Activated CD4-positive, alpha-beta memory T cell treated with anti-CD3 and anti-CD28 coated beads, Interleukin-2, amount 10 ng/mL, durations not matched to agents 7 days and 5 days (primary cell): ENCODE results near the gene RNF19B. TPM values are rescaled to one million over a fixed set of nuclear protein-coding genes. Genes with fewer than 3 reads are reported as not detected.
A peak's percentile ranks its signal among the peaks of the same experiment; 100 is the strongest.

Experiments used
- CTCF ChIA-PET: fragments of 350-600 bp; sonication (Branson Sonifier 250); formaldehyde crosslinking; loops from one replicate; lab custom pipeline; 2021; ENCODE audit warnings: antibody characterized with exemption, inconsistent platforms; lab: Charles Lee
- POLR2A ChIA-PET: fragments of 350-600 bp; sonication (Branson Sonifier 250); formaldehyde crosslinking; loops from one replicate; lab custom pipeline; 2021; ENCODE audit warnings: antibody characterized with exemption; lab: Charles Lee
- DNase-seq: peaks from one replicate; pipeline ENCODE4 v3.0.0-alpha.2; 2020
- H3K27ac Mint-ChIP-seq: one replicate; pipeline ENCODE4 v1.8.0; 2021; ENCODE audit warnings: mild to moderate bottlenecking, mixed read lengths
- H3K27me3 Mint-ChIP-seq: one replicate; pipeline ENCODE4 v1.8.0; 2021; ENCODE audit warnings: mixed read lengths
- H3K36me3 Mint-ChIP-seq: one replicate; pipeline ENCODE4 v1.8.0; 2021; ENCODE audit warnings: low read depth, mixed read lengths
- H3K4me1 Mint-ChIP-seq: one replicate; pipeline ENCODE4 v1.8.0; 2021; ENCODE audit warnings: mixed read lengths
- H3K4me3 Mint-ChIP-seq: one replicate; pipeline ENCODE4 v1.8.0; 2021; ENCODE audit warnings: mild to moderate bottlenecking, mixed read lengths
- H3K9me3 Mint-ChIP-seq: one replicate; pipeline ENCODE4 v1.8.0; 2021; ENCODE audit warnings: mixed read lengths
- total RNA-seq, 2 experiments: library from RNA; stranded (reverse); gene quantifications; one replicate each; pipeline ENCODE4 v1.2.3, GENCODE V29; 2021

RNF19B gene
- total RNA-seq, 2 experiments from 2014 or later: 42.9 to 46.9 TPM

DNA sequence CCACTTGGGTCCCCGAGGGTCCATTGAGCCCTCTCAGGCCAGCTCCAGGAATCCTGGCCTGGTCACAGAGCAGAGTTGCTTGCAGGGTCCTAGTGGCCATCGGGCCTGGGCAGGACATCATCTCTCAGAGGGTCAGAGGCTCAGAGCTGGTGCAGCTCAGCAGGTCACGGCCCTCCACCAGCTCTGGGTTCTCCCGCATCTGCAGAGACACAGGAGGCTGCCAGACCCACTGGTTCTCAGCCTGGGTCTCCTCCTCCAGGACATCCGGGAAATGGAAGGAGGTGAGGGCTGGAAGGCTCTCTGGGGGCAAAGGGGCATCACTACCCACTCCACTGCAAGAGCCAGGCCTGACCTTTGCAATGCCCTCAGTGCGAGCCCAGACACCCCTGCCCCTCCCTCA is 69.9 kb downstream of the RNF19B start:
- H3K36me3 Mint-ChIP-seq: no peaks in the 10 kb centered on the region
- peaks cover 63% of the 10 kb centered on the region for H3K27me3 Mint-ChIP-seq
- H3K4me1 Mint-ChIP-seq: peaks cover 5% of the 10 kb centered on the region

DNA sequence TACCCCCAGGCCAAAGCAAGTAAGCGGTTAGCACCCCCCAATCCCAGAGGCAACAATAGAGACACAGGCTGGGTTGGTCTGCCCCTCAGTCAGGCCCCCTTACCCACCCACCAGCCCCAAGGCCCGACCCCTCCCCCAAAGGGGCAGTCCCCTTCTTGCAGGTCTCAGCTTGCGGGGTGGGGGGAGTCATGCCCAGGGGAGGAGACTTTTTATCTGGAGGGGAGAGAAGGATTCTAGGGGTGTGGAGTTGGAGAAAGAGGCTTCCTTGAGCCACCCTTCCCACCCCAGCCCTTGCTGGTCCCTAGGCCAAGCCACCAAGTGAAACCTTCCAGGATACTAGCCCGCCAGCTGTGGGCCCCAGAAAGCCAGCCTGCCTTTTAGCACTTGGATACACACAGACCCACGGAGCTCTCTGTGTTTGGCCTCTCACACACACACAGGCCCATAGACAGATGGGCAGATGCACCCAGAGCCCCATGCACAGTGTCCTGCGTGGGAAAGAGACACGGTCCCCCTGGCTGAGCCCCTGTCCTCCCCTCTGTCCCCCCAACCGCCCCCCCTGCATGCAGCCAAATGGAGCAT is 70.5 kb downstream of the RNF19B start:
- Mint-ChIP-seq H3K9me3 (no peaks in the 10 kb centered on the region), H3K27me3 (peaks cover 63% of the 10 kb centered on the region), H3K4me3 (peak overlapping the region; percentile 36), H3K36me3 (no peaks in the 10 kb centered on the region), H3K27ac (no peak overlapping the region), H3K4me1 (peaks cover 5% of the 10 kb centered on the region)
- ChIA-PET POLR2A (no interaction called here), CTCF (interaction anchor here (0.6 to 1.2 kb wide), 2 partner anchors 10 to 400 kb away, joined by 4 read pairs; no protein-coding TSS in a partner anchor)
- no peak for DNase-seq

More for the DNA sequence above, 69.9 kb downstream of the RNF19B start:
- no peak overlapping the region for H3K4me3 Mint-ChIP-seq
- DNase-seq: no peak
- CTCF ChIA-PET: interaction anchor here (1.2 kb wide), 1 partner anchor 10 kb away, joined by 4 read pairs; no protein-coding TSS in a partner anchor
- POLR2A ChIA-PET: no interaction called here
- H3K27ac Mint-ChIP-seq: no peak overlapping the region
- H3K9me3 Mint-ChIP-seq: no peaks in the 10 kb centered on the region

DNA sequence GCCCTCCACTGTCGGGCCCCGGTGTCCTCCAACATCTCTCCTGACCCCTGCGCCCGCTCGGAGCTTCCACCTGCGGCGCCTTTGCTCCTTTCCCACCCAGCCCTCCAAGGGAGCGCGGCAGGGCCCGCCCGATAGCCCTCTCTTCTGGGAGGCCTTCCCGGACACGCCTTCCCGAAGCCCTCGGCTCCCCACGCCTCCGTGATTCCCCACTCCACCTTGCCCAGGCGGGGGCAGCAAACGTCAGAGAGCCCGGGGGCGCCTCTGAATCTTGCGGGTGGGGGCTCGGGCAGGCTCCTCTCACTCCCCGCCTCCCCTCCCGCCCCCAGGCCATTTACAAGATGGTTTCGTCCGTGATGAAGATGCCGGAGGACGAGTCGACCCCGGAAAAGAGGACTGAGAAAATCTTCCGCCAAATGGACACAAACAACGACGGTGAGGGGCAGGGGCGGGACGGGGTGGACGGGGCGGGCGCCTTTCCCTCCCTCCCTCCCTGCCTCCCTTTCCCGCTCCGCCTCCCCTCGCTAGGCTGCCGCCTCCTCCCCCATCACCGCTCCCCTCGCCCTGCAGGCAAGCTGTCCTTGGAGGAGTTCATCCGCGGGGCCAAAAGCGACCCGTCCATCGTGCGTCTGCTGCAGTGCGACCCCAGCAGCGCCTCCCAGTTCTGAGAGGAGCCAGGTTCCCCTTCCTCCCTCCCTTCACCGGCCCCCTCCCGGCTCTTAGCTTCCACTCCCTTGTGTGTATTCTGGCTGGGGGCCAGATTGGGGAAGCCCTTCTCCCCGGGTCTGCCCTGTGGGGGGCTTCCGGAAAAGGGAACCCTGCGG is 71.2 kb downstream of the RNF19B start:
- Mint-ChIP-seq H3K9me3 (no peaks in the 10 kb centered on the region), H3K4me1 (peaks cover 5% of the 10 kb centered on the region), H3K36me3 (no peaks in the 10 kb centered on the region), H3K27me3 (peaks cover 65% of the 10 kb centered on the region), H3K27ac (no peak overlapping the region), H3K4me3 (peak overlapping the region; percentile 36)
- no peak for DNase-seq
- CTCF ChIA-PET: interaction anchor here (0.6 to 1.5 kb wide), 10 partner anchors 14 to 401 kb away, joined by 3 to 6 read pairs (median 4); no protein-coding TSS in a partner anchor
- POLR2A ChIA-PET: no interaction called here

GRCh38 chr1:32892368-32893197 is 72.0 kb downstream of the RNF19B start:
- Mint-ChIP-seq H3K36me3 (no peaks in the 10 kb centered on the region), H3K9me3 (no peaks in the 10 kb centered on the region), H3K27me3 (peaks cover 69% of the 10 kb centered on the region), H3K27ac (no peak overlapping the region), H3K4me3 (peak overlapping the region; percentile 1), H3K4me1 (peaks cover 5% of the 10 kb centered on the region)
- DNase-seq: peak; percentile 40
- POLR2A ChIA-PET: interaction anchor here (0.6 kb wide), 1 partner anchor 12 kb away, joined by 3 read pairs; no protein-coding TSS in a partner anchor
- CTCF ChIA-PET: interaction anchor here (0.6 to 1.5 kb wide), 18 partner anchors 11 to 372 kb away, joined by 3 to 6 read pairs (median 3); no protein-coding TSS in a partner anchor

GRCh38 chr1:32891630-32892029 is 73.0 kb downstream of the RNF19B start:
- H3K9me3 Mint-ChIP-seq: no peaks in the 10 kb centered on the region
- H3K27me3 Mint-ChIP-seq: peaks cover 72% of the 10 kb centered on the region
- H3K27ac Mint-ChIP-seq: no peak overlapping the region
- H3K4me1 Mint-ChIP-seq: peaks cover 5% of the 10 kb centered on the region
- no peak overlapping the region for H3K4me3 Mint-ChIP-seq
- DNase-seq: no peak
- CTCF ChIA-PET: interaction anchor here (1.0 to 1.4 kb wide), 6 partner anchors 15 to 222 kb away, joined by 3 to 5 read pairs (median 3); no protein-coding TSS in a partner anchor
- no peaks in the 10 kb centered on the region for H3K36me3 Mint-ChIP-seq
- POLR2A ChIA-PET: no interaction called here

DNA sequence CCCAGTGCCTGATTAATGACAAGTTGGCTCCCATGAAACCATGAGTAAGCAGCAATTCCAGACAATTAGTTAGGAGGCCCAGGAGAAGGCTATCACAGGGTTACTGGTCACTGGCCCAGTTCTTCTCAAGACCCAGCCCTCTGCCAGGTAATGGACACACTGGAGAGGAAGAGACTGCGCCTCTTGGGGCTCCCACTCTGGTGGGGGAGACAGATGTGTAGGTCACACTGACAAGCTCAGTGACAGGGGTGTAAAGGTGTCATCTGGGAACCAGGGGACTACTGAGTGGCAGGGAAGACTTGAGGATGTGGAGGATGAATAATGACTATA is 73.4 kb downstream of the RNF19B start:
- ChIA-PET POLR2A (no interaction called here), CTCF (interaction anchor here (1.0 kb wide), 1 partner anchor 15 kb away, joined by 3 read pairs; no protein-coding TSS in a partner anchor)
- Mint-ChIP-seq H3K9me3 (no peaks in the 10 kb centered on the region), H3K27ac (no peak overlapping the region), H3K4me3 (no peak overlapping the region), H3K36me3 (no peaks in the 10 kb centered on the region), H3K4me1 (peaks cover 5% of the 10 kb centered on the region), H3K27me3 (peaks cover 68% of the 10 kb centered on the region)
- DNase-seq: no peak

DNA sequence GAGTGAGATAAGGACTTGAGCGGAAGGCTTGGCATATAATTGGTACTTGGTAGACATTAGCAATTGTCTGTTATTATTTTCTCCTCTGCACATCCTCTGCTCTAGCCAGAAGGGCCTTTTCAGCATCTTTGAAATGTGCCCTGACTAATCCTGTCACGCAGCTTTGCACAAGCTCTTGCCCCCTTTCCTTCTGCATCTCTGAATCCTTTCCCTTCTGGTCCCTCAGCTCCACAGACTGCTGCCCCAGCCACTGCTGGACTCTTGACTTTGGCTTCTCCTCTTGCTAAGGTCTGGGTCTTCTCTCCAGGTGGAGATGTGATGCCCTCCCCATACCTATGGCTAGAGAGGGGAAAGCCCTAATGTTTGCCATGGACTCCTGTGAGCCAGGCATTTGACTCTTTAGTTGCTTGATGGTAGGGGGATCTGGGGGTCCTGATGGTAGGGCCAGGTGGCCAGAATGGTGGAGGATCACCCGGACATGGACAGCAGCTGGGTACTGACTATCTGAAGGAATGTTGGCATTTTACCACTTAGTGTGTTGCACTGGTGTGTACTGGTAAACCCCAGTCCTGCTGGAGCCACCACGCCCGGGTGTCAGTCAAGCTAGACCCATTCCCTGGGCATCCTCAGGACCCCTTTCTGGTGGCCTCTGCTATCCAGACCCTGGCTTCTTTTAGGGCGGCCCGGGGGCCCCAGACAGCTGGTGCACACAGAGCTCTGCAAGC is 73.9 kb downstream of the RNF19B start:
- Mint-ChIP-seq H3K4me1 (peaks cover 5% of the 10 kb centered on the region), H3K4me3 (no peak overlapping the region), H3K36me3 (no peaks in the 10 kb centered on the region), H3K27me3 (peaks cover 68% of the 10 kb centered on the region), H3K27ac (no peak overlapping the region), H3K9me3 (no peaks in the 10 kb centered on the region)
- POLR2A ChIA-PET: no interaction called here
- no peak for DNase-seq
- CTCF ChIA-PET: interaction anchor here (0.5 to 1.0 kb wide), 3 partner anchors 14 to 248 kb away, joined by 3 to 4 read pairs (median 3); no protein-coding TSS in a partner anchor

- CTCF ChIA-PET: interaction anchor here (0.5 to 1.2 kb wide), 3 partner anchors 9 to 248 kb away, joined by 3 to 4 read pairs (median 4); no protein-coding TSS in a partner anchor
- Mint-ChIP-seq H3K27me3 (peaks cover 72% of the 10 kb centered on the region), H3K9me3 (no peaks in the 10 kb centered on the region), H3K36me3 (no peaks in the 10 kb centered on the region), H3K4me3 (no peak overlapping the region), H3K4me1 (peaks cover 8% of the 10 kb centered on the region), H3K27ac (no peak overlapping the region)
- POLR2A ChIA-PET: no interaction called here
- DNase-seq: no peak
Observed at GRCh38 chr1:32889731-32890278, 74.8 kb downstream of the RNF19B start.

DNA sequence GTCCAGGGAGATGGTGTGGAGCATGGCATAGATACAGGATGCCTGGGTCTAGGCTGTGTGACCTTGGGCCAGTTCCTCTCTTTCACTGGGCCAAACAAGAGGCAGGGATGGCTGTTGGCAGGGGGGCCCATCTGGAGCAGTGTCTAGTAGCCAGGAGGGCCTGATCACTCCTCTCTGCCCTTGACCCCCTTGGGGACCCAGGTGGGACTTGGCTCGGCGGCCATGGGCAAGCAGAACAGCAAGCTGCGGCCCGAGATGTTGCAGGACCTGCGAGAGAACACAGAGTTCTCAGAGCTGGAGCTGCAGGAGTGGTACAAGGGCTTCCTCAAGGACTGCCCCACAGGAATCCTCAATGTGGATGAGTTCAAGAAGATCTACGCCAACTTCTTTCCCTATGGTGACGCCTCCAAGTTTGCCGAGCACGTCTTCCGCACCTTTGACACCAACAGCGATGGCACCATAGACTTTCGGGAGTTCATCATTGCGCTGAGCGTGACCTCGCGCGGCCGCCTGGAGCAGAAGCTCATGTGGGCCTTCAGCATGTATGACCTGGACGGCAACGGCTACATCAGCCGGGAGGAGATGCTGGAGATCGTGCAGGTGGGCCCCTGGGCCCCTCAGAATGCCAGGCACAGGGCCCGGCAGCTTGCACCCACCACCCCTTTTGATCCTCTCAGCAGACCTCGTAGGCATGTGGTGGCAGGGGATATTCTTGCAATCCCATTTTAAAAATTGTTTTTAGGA is 75.8 kb downstream of the RNF19B start:
- no peak for DNase-seq
- peaks cover 8% of the 10 kb centered on the region for H3K4me1 Mint-ChIP-seq
- H3K36me3 Mint-ChIP-seq: no peaks in the 10 kb centered on the region
- H3K9me3 Mint-ChIP-seq: no peaks in the 10 kb centered on the region
- H3K4me3 Mint-ChIP-seq: no peak overlapping the region
- H3K27me3 Mint-ChIP-seq: peaks cover 77% of the 10 kb centered on the region
- H3K27ac Mint-ChIP-seq: no peak overlapping the region
- ChIA-PET POLR2A (no interaction called here), CTCF (interaction anchor here (1.2 kb wide), 1 partner anchor 17 kb away, joined by 3 read pairs; no protein-coding TSS in a partner anchor)

DNA sequence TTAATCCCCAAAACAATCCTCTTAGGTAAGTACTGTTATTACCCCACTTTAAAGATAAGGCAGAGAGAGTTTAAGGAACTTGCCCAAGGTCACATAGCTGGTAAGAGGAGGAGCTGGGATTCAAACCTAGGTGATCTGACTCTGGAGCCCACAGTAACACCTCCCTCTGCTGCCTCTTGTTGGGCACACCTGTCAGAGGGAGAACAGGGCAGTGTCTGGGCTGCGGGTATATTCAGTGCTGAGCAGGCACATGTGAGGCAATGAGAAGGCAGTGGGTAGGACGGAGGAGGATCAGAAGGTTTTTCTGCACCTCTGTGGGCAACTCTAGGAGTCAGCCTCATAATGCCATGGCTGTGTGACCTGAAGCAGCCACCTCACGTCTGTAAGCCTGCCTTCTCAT is 76.5 kb downstream of the RNF19B start:
- no peak for DNase-seq
- Mint-ChIP-seq H3K36me3 (no peaks in the 10 kb centered on the region), H3K4me3 (no peak overlapping the region), H3K27me3 (peaks cover 79% of the 10 kb centered on the region), H3K27ac (no peak overlapping the region), H3K4me1 (peaks cover 8% of the 10 kb centered on the region), H3K9me3 (no peaks in the 10 kb centered on the region)
- ChIA-PET POLR2A (no interaction called here), CTCF (no interaction called here)

DNA sequence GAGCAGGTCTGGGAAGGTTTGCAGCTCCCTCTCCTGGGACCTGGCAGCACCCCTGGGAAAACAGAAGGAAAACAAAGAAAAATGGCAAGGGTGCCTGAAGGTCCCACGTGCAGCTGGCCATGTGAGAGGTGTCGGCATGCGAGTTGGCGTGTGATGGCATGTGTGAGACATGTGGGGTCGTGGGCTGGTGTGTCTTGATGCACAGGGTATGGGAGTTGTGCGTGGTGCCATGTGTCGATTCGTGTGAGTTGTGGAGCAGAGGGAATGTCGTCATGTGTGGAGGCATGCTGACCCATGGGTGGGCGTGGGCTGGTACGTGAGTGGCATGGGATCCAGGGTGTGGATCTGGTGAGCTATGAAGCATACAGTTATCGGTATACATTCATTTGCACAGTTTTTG is 77.0 kb downstream of the RNF19B start:
- H3K4me3 Mint-ChIP-seq: no peak overlapping the region
- no peaks in the 10 kb centered on the region for H3K36me3 Mint-ChIP-seq
- CTCF ChIA-PET: no interaction called here
- no peak for DNase-seq
- H3K9me3 Mint-ChIP-seq: no peaks in the 10 kb centered on the region
- peaks cover 7% of the 10 kb centered on the region for H3K4me1 Mint-ChIP-seq
- no peak overlapping the region for H3K27ac Mint-ChIP-seq
- POLR2A ChIA-PET: no interaction called here
- peaks cover 76% of the 10 kb centered on the region for H3K27me3 Mint-ChIP-seq
